GM19099 (cell line): ENCODE results near the gene LARP4.

Experiments used
- POLR2A ChIP-seq: IDR thresholded peaks from 3 replicates; pipeline ENCODE4 v1.6.1; 2011; ENCODE audit warnings: low read depth; ENCODE audit not compliant: insufficient read length; ENCODE audit errors: extremely low read depth

The LARP4 gene

GRCh38 chr12:50397117-50397650 is 3.5 kb upstream of the LARP4 start:
- no peak for TF ChIP-seq POLR2A

GRCh38 chr12:50398931-50399330 is 1.8 kb upstream of the LARP4 start:
- no peak for TF ChIP-seq POLR2A

GRCh38 chr12:50400104-50400637 is 514 bp upstream of the LARP4 start:
- no peak for TF ChIP-seq POLR2A

- TF ChIP-seq POLR2A = no peak
Measured at GRCh38 chr12:50401500-50402081, 906 bp downstream of the LARP4 start.

GRCh38 chr12:50402264-50403000 is 1.7 kb downstream of the LARP4 start:
- TF ChIP-seq POLR2A = no peak

GRCh38 chr12:50403001-50403440 is 2.3 kb downstream of the LARP4 start:
- no peak for TF ChIP-seq POLR2A

- TF ChIP-seq POLR2A = no peak
Measured at GRCh38 chr12:50404307-50404706, 3.6 kb downstream of the LARP4 start.

GRCh38 chr12:50411051-50411660 is 10.5 kb downstream of the LARP4 start:
- no peak for TF ChIP-seq POLR2A

GRCh38 chr12:50415899-50416479 is 15.3 kb downstream of the LARP4 start:
- TF ChIP-seq POLR2A = no peak

- no peak for TF ChIP-seq POLR2A
Measured at GRCh38 chr12:50419112-50419909, 18.6 kb downstream of the LARP4 start.

- no peak for TF ChIP-seq POLR2A
Measured at GRCh38 chr12:50425589-50426258, 25.0 kb downstream of the LARP4 start.

- no peak for TF ChIP-seq POLR2A
Measured at GRCh38 chr12:50440288-50440687, 39.6 kb downstream of the LARP4 start.

- TF ChIP-seq POLR2A = no peak
Measured at GRCh38 chr12:50441763-50442162, 41.1 kb downstream of the LARP4 start.
